Effector CD4-positive, alpha-beta T cell (primary cell): ENCODE measurements around the gene NDUFAF3.
"Not testable (repeated sequence)": the region's sequence is repeated elsewhere in the genome, so short reads cannot be mapped to it uniquely, and the experiment has no call there.

Experiments
- DNase-seq: peaks from one replicate; pipeline ENCODE4 v3.0.0-alpha.2; 2020

The NDUFAF3 gene

DNA sequence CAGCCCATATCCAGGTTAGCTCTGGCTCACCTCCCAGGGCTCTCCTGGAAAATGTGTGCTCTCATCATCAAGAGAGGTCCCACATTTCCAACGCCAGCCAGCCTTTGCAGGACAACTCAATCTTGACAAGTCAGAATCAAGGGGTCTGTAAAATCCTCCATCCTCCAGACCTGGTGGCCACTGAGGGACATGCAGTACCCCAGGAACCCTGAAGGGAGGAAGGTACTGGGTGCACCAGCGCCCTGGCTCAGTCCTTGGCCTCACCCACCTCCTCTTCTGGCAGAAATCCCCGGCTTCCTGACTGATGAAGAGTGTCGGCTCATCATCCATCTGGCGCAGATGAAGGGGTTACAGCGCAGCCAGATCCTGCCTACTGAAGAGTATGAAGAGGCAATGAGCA lies 20.8 kb upstream of the NDUFAF3 start:
- DNase-seq: no peak

DNA sequence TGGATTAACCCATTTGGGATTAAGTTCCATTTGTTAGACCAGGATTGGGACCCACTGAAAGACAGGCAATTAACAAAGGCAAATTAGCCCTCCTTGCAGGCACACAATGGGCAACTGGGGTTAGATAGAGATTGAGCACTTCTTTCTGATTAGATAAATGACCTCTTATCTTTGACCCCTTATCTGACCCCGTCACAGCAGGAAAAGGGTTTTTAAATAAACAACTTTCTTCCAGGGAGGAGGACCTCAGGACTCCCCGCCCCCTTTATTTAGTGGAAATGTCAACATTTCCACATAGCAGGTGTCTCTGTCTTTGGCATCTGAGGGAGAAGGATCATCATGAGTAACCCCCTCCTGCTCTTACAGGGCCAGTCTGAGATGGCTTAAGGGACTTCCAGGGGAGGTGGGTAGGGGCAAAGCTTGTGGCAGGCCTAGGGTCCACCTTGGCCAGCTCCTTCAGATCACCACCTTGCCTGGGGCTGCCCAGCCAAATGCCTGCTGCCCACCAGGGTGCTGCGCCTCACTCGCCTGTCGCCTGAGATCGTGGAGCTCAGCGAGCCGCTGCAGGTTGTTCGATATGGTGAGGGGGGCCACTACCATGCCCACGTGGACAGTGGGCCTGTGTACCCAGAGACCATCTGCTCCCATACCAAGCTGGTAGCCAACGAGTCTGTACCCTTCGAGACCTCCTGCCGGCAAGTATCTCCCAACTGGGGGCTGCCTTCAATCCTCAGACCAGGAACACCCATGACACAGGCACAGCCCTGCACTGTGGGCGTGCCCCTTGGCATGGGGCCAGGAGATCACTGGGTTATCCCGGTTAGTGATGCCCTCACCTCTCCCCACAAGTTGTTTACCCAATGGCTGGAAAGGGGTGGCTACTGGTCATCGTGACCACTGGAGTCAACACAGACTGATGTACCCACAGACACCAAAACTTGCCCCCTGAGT lies 17.3 kb upstream of the NDUFAF3 start:
- DNase-seq: no peak

DNA sequence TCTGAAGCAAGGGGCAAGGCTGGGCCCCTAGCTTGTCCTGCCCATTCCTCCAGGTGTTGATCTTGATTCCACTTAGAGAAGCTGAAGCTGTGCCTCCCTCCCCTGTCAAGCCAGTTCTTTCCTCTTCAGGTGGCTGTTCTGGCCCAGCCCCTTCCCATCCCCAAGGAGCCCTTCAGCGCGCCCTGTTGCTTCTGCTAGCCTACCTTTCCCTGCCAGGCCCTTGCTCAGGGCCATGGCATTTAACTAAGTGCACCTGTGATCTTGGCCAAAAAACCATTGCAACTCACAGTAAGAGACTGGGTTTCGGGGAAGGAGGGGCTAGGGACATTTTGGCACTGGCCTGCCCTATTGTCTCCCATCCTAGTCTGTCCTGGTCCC lies 16.6 kb upstream of the NDUFAF3 start:
- DNase-seq: no peak

DNA sequence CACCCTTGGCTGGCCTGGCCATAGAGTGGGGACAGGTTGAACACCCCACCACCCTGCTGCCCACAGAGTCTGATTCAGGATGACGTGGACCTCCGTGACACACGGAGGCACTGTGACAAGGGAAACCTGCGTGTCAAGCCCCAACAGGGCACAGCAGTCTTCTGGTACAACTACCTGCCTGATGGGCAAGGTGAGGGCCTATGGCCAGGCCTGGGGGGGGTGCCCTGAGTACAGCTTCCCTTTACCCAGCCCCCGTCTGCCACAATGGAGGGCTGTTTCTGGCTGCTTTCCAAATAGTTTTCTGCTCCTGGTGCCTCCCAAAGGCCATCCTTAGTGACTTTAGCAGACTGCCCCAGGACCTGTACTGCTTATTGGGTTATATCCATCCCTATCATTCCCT lies 15.9 kb upstream of the NDUFAF3 start:
- DNase-seq: no peak

DNA sequence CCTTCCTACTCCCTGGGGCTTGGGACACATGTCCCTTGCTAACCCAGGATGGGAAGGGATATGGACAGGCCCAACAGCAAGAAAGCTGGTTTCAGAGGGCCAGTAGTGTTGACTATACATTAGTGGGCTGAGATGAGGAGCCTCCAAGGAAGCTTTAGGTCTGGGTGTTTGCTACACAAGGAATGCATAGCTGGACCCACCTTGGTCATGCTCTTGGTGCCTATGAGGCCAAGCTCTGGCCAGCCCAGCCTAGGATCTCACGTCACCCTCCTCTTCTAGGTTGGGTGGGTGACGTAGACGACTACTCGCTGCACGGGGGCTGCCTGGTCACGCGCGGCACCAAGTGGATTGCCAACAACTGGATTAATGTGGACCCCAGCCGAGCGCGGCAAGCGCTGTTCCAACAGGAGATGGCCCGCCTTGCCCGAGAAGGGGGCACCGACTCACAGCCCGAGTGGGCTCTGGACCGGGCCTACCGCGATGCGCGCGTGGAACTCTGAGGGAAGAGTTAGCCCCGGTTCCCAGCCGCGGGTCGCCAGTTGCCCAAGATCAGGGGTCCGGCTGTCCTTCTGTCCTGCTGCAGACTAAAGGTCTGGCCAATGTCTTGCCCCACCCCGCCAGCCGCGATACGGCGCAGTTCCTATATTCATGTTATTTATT lies 15.4 kb upstream of the NDUFAF3 start:
- no peak for DNase-seq

DNA sequence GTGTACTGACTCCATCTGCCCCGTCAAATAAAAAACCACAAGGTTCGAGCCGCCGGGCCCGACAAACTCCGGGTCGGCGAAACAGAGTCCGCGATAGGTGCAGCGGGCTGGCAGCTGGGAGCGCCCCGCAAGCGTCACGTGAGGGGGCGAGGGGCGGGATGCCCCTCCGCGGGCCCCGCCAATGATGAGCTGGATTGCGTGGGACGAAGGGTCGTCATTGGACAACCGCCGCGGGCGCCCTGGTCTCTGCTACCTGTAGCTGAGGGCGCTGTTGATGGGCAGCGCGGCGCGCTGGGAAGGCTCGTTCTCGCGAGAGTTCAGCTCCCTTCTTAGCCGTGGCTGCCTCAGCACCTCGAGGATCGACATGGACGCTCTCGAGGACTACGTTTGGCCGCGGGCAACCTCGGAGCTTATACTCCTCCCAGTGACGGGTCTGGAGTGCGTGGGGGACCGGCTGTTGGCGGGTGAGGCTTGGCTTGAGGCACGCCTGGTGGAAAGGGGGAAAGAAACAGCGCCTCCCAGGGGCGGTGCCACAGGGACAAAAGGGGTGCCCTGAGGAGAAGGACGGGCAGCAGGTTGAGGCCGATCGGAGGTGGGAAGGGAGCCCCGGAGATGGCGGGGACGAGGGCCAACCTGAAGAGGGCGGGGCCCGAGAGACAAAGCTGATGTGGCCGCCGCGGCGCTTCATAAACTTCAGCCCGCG lies 14.7 kb upstream of the NDUFAF3 start, which contains the start of gene WDR6:
TSS of gene WDR6 (plus strand) at position 324 of the 703 bp plus-strand sequence. CDS start at position 365, 41 bp downstream.
- peak; percentile 98 for DNase-seq

DNA sequence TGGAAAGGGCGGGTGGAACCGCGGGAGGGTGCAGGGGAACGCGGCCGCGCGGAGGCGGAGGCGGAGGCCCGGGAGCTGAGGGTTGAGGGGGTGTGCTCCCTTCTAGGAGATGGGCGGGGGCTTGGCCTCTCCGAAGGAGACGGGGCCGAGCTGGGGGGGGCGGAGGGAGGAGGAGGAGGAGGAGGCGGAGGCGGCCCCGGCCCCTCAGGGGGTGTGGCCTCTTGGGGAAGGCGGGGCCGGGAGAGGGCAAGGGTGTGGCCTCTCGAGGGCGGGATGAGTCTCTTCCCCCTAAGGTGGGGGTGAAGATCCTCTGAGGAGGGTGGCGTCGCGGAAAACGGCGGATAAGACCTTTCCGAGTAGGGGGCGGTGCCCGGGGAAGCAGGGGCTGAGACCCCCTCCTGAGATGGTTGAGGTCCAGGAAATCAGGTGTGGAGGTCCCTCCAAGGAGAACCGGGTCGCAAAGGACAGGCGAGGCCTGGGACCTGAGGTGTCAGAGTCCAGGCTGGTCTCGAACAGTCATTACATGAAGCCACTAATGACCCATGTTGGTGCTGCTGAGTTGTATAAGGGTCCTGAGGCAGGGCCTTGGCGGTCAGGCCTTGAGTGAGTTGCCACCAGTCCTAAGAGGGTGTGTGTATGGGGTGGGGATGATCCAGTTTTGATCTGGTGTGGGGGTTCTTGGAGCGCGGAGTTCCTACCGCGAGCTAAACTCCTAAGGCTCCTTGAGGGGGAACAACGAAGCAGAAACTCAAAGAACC lies 14.0 kb upstream of the NDUFAF3 start:
- DNase-seq: peak; percentile 81

DNA sequence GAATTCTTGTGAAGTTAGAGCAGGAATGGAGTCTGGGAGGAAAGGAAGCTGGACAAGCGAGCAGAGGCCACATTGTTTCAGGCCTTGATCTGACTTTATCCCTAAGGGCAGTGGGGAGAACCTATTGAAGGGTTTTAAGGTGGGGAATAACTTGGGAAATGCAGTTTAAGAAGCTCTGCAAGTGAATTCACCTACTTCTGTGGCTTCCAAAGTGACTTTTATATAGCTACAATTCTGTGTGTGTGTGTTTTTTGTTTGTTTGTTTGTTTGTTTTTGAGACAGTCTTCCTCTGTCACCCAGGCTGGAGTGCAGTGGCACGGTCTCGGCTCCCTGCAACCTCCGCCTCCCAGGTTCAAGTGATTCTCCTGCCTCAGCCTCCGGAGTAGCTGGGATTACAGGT lies 13.3 kb upstream of the NDUFAF3 start:
- DNase-seq: not testable (repeated sequence)

DNA sequence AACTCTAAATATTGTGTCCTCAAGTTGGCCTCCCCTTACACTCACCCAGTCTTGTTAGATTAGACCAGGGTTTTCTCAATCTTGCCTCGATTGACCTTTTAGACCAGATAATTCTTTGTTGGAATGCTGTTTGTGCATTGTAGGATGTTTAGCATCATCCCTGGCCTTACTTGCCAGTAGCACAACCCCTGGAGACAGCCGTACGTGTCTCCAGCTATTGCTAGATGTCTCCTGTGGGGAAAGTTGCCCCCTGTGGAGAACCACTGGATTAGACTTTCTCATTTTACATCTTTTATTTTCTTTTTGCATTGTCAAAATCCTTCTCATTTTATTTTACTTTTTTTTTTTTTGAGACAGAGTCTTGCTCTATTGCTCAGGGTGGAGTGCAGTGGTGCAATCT lies 12.5 kb upstream of the NDUFAF3 start:
- no peak for DNase-seq

DNA sequence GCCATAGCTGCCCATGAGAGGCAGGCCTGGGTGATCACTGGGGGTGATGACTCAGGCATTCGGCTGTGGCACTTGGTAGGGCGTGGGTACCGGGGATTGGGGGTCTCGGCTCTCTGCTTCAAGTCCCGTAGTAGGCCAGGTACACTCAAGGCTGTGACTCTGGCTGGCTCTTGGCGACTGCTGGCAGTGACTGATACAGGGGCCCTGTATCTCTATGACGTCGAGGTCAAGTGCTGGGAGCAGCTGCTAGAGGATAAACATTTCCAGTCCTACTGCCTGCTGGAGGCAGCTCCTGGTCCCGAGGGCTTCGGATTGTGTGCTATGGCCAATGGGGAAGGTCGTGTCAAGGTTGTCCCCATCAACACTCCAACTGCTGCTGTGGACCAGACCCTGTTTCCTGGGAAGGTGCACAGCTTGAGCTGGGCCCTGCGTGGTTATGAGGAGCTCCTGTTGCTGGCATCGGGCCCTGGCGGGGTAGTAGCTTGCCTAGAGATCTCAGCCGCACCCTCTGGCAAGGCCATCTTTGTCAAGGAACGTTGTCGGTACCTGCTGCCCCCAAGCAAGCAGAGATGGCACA lies 9.4 kb upstream of the NDUFAF3 start:
- no peak for DNase-seq

DNA sequence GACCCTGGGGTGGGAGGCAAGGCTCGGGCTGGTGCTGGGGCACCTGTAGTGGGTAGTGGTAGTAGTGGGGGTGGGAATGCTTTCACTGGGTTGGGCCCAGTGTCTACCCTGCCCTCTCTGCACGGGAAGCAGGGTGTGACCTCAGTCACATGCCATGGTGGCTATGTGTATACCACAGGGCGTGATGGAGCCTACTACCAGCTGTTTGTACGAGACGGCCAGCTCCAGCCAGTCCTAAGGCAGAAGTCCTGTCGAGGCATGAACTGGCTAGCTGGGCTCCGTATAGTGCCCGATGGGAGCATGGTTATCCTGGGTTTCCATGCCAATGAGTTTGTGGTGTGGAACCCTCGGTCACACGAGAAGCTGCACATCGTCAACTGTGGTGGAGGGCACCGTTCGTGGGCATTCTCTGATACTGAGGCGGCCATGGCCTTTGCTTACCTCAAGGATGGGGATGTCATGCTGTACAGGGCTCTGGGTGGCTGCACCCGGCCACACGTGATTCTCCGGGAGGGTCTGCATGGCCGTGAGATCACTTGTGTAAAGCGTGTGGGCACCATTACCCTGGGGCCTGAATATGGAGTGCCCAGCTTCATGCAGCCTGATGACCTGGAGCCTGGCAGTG lies 8.7 kb upstream of the NDUFAF3 start:
- no peak for DNase-seq

DNA sequence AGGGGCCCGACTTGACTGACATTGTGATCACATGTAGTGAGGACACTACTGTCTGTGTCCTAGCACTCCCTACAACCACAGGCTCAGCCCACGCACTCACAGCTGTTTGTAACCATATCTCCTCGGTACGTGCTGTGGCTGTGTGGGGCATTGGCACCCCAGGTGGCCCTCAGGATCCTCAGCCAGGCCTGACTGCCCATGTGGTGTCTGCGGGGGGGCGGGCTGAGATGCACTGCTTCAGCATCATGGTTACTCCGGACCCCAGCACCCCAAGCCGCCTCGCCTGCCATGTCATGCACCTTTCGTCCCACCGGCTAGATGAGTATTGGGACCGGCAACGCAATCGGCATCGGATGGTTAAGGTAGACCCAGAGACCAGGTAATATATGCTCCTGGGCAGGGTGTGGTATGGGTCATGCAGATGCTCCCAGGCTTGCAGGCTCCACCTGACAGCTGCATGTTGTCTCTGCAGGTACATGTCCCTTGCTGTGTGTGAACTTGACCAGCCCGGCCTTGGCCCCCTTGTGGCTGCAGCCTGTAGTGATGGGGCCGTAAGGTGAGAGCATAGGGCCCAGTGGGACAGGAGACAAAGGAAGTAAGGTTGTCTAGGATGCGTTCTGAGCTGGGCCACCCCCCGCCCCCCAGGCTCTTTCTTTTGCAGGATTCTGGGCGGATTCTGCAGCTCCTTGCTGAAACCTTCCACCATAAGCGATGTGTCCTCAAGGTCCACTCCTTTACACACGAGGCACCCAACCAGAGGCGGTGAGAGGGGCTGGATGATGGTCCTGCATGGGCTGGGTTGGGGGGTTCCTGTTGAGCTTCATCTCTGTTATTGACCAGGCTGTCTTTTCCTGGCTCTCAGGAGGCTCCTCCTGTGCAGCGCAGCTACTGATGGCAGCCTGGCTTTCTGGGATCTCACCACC lies 7.9 kb upstream of the NDUFAF3 start:
- no peak for DNase-seq

DNA sequence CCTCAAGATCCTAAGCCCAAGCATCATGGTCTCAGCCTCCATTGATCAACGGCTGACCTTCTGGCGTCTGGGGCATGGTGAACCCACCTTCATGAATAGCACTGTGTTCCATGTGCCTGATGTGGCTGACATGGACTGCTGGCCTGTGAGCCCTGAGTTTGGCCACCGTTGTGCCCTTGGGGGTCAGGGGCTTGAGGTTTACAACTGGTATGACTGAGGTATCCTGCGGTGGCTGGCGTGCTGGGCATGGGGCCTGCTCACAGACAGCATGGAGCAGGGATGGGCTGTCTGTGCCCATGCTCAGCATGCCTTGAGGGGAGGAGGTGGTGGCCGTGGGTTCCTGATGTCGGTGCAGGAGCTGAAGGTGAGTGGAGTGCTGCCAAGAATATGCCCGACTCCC lies 6.8 kb upstream of the NDUFAF3 start:
- no peak for DNase-seq

DNA sequence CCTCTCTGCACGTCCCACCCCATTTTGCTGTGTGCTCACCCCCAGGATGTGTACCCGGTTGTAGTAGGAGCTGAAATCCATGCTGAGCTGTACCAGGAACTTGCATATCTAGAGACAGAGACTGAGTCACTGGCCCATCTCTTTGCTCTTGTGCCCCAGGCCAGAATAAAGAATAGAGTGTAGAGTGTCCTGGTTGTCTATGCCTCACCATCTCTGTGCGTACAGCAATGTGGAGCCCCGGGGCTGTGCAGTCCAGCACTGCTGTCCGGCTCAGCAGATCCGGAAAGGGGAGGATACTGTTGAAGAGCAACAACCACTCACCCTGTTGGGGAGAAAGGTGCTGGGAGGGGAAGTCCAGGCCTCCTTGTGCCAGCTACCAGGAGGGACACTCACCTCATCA lies 6.2 kb upstream of the NDUFAF3 start:
- no peak for DNase-seq

DNA sequence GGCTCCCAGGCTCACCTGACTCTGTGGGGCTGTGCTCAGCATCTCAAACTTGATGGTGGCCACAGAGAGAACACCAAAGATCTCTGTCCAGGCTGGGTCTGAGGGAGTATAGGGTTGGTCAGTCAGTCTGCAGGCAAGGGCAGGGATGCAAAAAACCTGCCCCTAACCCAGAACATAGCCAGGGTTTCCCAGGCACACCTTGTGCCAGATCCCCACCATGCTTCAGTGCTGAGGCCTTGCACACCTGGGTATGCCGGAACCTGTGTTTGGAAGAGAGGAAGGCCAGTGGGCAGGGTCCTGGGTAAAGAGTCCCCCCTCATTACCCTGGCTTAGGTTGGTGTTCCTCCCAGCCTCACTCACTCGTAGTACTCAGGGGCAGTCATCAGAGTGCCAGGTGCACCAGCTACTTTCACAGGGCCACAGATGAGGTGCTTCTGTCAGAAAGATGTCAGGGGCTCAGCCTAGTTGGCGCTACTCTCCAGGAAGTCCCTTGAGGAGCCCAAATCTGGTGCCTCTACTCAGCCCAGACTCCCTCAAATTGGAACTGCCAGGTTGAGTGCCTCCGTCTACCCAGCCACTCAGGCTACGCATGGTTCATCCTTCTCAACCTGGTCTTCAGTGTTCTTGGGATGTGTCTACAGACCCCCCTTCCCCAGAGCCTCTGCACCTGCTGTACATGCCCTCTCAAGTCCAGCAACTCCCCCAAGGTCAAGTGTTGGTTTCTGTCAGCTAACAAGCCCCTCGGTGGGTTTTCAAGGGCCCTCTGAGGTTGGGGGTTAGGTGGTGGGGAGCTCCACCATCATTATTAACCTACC lies 5.3 kb upstream of the NDUFAF3 start:
- DNase-seq: no peak

DNA sequence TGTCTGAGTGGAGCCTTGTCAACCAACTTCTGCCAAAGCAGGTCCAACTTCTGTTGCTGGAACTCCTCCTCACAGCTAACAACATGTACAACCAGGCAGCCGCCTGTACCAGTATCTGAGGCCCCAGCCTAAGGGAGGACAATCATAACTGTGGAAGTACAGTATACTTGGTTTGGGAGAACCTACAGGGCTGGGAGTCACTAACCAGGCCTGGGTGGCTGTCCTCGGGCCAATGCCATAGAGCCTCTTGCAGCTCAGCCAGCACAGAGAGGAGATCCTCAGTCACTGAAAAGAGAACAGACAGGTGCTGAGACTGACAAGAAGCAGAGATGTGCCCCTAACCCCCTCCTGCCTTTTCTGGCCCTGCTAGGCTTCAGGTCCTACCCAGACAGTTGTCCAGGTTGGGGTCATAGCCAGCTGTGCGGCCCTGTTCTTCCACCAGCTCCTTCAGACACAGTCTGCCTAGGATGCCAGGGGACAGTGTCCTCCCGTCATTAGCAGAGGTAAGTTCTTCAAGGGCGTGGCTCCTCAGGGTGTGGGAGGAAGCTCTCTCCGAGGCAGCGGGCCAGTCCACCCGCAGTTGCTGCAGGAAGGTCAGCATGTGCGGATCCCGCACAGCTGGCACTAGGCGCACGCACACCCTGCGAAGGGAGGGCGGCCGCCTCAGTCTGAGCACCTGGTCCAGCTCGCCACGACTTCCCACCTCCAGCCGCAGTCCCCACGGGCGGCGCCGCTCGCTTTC lies 4.5 kb upstream of the NDUFAF3 start:
- no peak for DNase-seq

DNA sequence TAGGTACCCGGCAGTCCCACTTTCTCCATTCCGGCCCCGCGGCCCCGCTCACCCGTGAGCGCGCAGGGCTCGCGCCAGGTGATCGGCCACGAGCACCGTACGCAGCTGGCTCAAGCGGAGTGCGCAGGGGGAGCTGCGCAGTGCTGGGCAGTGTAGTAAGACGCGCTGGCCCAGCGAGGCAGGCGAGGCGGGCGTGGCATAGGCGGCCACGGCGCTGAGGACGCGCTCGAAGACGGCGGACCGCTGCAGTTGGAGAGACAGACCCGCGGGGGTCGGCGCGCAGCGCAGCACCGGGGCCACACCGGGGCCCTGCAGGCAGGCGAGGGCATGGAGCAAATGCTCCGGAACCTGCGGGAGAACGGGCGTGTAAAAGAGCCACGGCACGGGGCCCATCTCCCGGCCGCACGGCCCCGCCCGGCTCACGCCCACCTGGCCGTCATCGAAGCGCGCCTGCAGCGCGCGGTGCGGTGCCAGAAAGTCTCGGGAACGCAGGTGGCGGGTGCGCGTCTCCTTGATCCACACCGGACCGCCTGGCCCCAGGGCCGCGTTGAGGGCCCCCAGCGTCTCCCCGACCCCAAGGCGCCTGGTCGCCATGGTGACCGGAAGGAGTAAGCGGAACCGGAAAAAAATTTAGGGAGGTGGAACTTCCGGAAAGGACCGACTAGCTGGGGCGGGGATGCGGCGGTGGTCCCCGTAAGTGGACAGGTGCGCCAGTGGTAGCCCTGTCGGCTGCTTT lies 3.8 kb upstream of the NDUFAF3 start, which contains the start of gene DALRD3:
TSS of gene DALRD3 (minus strand) at position 610 of the 736 bp plus-strand sequence. CDS start at position 594, 16 bp downstream.
- peak; percentile 41 for DNase-seq

DNA sequence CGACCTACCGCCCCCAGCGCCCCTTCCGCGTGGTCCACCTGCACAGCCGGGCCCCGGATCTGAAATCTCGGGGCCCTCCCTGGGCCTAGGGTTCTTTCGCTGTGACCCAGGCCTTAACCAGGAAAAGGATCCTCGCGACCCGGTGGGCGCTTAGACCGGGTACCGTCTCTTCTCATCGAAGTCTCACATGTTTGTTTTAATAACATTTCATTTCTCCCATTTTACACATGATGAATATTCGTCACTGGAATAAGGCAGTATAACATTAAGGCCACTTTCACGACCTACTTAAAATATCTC lies 3.3 kb upstream of the NDUFAF3 start:
- DNase-seq: no peak
